Neural progenitor cell (in vitro differentiated cells): ENCODE data around the gene CNTNAP4. TPM values are rescaled to one million over a fixed set of nuclear protein-coding genes. Genes with fewer than 3 reads are reported as not detected.

Experiments
- DNase-seq: peaks from one replicate; pipeline ENCODE4 v3.0.0-alpha.2; 2016; ENCODE audit warnings: low spot score
- H2AFZ ChIP-seq: fragments of 200-600 bp; sonication (generic); replicated peaks from 2 replicates; pipeline ENCODE4 v1.6.1; 2016; ENCODE audit warnings: antibody characterized with exemption
- H3F3A ChIP-seq: fragments of 200-600 bp; sonication (generic); 2 replicates; pipeline ENCODE4 v1.6.1; 2016; ENCODE audit warnings: antibody characterized with exemption, low read depth
- H3K27ac ChIP-seq: fragments of 200-600 bp; sonication (generic); 2 replicates; pipeline ENCODE4 v1.5.1; 2016; ENCODE audit warnings: mild to moderate bottlenecking
- H3K27me3 ChIP-seq: fragments of 200-600 bp; sonication (generic); 2 replicates; pipeline ENCODE4 v1.6.1; 2016; ENCODE audit warnings: mild to moderate bottlenecking, moderate library complexity
- H3K36me3 ChIP-seq: fragments of 200-600 bp; sonication (generic); 2 replicates; pipeline ENCODE4 v1.5.1; 2016
- H3K4me1 ChIP-seq: fragments of 200-600 bp; sonication (generic); 2 replicates; pipeline ENCODE4 v1.6.1; 2016; ENCODE audit warnings: mixed run types
- H3K4me2 ChIP-seq: fragments of 200-600 bp; sonication (generic); 2 replicates; pipeline ENCODE4 v1.6.1; 2016
- H3K4me3 ChIP-seq: fragments of 200-600 bp; sonication (generic); 2 replicates; pipeline ENCODE4 v1.5.1; 2016
- H3K79me2 ChIP-seq: fragments of 200-600 bp; sonication (generic); 2 replicates; pipeline ENCODE4 v1.6.1; 2016; ENCODE audit warnings: low read depth
- H3K9ac ChIP-seq: fragments of 200-600 bp; sonication (generic); 2 replicates; pipeline ENCODE4 v1.6.1; 2016
- H3K9me3 ChIP-seq: fragments of 200-600 bp; sonication (generic); 2 replicates; pipeline ENCODE4 v1.5.1; 2016; ENCODE audit warnings: low read depth
- H4K20me1 ChIP-seq: fragments of 200-600 bp; sonication (generic); 2 replicates; pipeline ENCODE4 v1.6.1; 2016; ENCODE audit warnings: low read depth
- H3K27ac Mint-ChIP-seq: 3 replicates; pipeline ENCODE4 v1.8.0; 2021; ENCODE audit warnings: mixed read lengths
- H3K27me3 Mint-ChIP-seq: 2 replicates; pipeline ENCODE4 v1.8.0; 2022; ENCODE audit warnings: low read depth, mild to moderate bottlenecking, inconsistent platforms, moderate library complexity, mixed read lengths; ENCODE audit not compliant: insufficient read depth
- H3K36me3 Mint-ChIP-seq: 3 replicates; pipeline ENCODE4 v1.8.0; 2021; ENCODE audit warnings: mixed read lengths
- H3K4me1 Mint-ChIP-seq: 3 replicates; pipeline ENCODE4 v1.8.0; 2021; ENCODE audit warnings: mixed read lengths
- H3K4me3 Mint-ChIP-seq: 3 replicates; pipeline ENCODE4 v1.8.0; 2021; ENCODE audit warnings: mild to moderate bottlenecking, moderate library complexity, mixed read lengths
- H3K9me3 Mint-ChIP-seq: 3 replicates; pipeline ENCODE4 v1.8.0; 2020; ENCODE audit warnings: mixed read lengths
- EZH2 ChIP-seq: fragments of 200-600 bp; sonication (generic); IDR thresholded peaks from 2 replicates; pipeline ENCODE4 v1.6.1; 2017; ENCODE audit warnings: antibody characterized with exemption, mild to moderate bottlenecking, moderate library complexity
- EZH2phosphoT487 ChIP-seq: fragments of 200-600 bp; sonication (generic); IDR thresholded peaks from 2 replicates; pipeline ENCODE4 v1.6.1; 2017; ENCODE audit warnings: antibody characterized with exemption
- total RNA-seq: library from RNA; depleted of rRNA; stranded (reverse); fragments of >200 nt; gene quantifications from 2 replicates; pipeline ENCODE4 v1.2.3, GENCODE V29; 2015; ENCODE audit warnings: low replicate concordance
- TF ChIP-seq, protein P1 (sequence below): fragments of 200-600 bp; sonication (generic); IDR thresholded peaks from 2 replicates; pipeline ENCODE4 v1.5.1; 2017; ENCODE audit warnings: antibody characterized with exemption, mild to moderate bottlenecking

The CNTNAP4 gene
- total RNA-seq, 1 donor from 2014 or later = 0.41 TPM

DNA sequence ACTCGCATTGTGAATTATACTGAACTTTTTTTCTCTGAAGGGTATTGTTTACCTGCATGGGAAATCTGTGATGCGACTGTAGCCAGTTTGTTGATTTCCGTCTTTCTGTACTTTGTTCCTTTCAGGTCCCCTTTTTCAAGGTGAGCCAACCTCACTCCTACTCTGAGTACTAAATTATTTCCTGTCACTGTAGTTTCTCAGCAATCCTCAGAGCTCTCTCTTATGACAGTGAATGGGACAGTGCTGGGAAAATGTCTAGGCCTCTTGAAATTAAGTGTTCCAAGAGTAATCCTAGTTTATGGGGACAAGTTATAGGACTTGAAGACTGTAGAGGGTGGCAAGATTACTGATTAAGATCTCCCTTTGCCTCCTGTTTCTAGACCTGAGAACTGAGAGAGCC lies 167.6 kb downstream of the CNTNAP4 start:
- Histone ChIP-seq H3K79me2 (no peaks in the 10 kb centered on the region), H3K4me1 (peaks cover 18% of the 10 kb centered on the region), H3K9me3 (no peaks in the 10 kb centered on the region), H3K4me2 (no peak overlapping the region), H3K9ac (no peak overlapping the region), H2AFZ (no peak overlapping the region), H3F3A (no peaks in the 10 kb centered on the region), H3K4me3 (no peak overlapping the region), H4K20me1 (no peaks in the 10 kb centered on the region), H3K27ac (no peak overlapping the region), H3K27me3 (no peaks in the 10 kb centered on the region), H3K36me3 (no peaks in the 10 kb centered on the region)
- H3K27me3 Mint-ChIP-seq = no peaks in the 10 kb centered on the region
- H3K4me1 Mint-ChIP-seq = peaks cover 22% of the 10 kb centered on the region
- no peak overlapping the region for H3K27ac Mint-ChIP-seq
- H3K4me3 Mint-ChIP-seq = no peak overlapping the region
- no peaks in the 10 kb centered on the region for H3K36me3 Mint-ChIP-seq
- DNase-seq = no peak
- TF ChIP-seq EZH2 (no peak), EZH2phosphoT487 (no peak)
- TF ChIP-seq, protein P1, sequence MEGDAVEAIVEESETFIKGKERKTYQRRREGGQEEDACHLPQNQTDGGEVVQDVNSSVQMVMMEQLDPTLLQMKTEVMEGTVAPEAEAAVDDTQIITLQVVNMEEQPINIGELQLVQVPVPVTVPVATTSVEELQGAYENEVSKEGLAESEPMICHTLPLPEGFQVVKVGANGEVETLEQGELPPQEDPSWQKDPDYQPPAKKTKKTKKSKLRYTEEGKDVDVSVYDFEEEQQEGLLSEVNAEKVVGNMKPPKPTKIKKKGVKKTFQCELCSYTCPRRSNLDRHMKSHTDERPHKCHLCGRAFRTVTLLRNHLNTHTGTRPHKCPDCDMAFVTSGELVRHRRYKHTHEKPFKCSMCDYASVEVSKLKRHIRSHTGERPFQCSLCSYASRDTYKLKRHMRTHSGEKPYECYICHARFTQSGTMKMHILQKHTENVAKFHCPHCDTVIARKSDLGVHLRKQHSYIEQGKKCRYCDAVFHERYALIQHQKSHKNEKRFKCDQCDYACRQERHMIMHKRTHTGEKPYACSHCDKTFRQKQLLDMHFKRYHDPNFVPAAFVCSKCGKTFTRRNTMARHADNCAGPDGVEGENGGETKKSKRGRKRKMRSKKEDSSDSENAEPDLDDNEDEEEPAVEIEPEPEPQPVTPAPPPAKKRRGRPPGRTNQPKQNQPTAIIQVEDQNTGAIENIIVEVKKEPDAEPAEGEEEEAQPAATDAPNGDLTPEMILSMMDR = no peak
- peaks cover 4% of the 10 kb centered on the region for H3K9me3 Mint-ChIP-seq

DNA sequence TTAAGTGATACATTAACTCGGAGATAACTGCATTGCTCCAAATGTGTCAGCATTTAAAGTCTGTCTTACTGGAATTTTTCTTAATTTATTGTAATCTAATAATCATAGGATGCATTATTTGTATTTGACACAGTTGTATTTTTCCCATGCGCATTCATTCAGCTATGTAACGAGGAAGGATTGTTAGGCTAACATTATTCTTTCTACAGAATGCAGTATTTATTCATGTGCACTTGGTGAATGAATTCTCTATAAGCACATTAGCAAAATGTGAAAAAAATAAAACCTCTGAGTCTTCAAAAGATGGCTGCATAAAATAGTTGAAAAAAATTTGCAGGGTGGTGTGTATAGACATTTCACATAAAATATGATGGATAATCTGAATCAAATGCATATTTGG lies 168.6 kb downstream of the CNTNAP4 start:
- no peak overlapping the region for H2AFZ ChIP-seq
- H3K4me1 ChIP-seq = peaks cover 18% of the 10 kb centered on the region
- H3K27ac ChIP-seq = no peak overlapping the region
- H3K4me2 ChIP-seq = no peak overlapping the region
- no peaks in the 10 kb centered on the region for H3F3A ChIP-seq
- no peak overlapping the region for H3K4me3 ChIP-seq
- no peaks in the 10 kb centered on the region for H3K36me3 Mint-ChIP-seq
- no peaks in the 10 kb centered on the region for H3K27me3 ChIP-seq
- H3K27me3 Mint-ChIP-seq = no peaks in the 10 kb centered on the region
- no peaks in the 10 kb centered on the region for H3K9me3 ChIP-seq
- no peak overlapping the region for H3K27ac Mint-ChIP-seq
- no peak overlapping the region for H3K9ac ChIP-seq
- no peaks in the 10 kb centered on the region for H3K79me2 ChIP-seq
- no peaks in the 10 kb centered on the region for H3K36me3 ChIP-seq
- DNase-seq = no peak
- TF ChIP-seq, protein P1 = no peak
- TF ChIP-seq EZH2 (no peak), EZH2phosphoT487 (no peak)
- H3K4me3 Mint-ChIP-seq = no peak overlapping the region
- peaks cover 4% of the 10 kb centered on the region for H3K9me3 Mint-ChIP-seq
- no peaks in the 10 kb centered on the region for H4K20me1 ChIP-seq
- H3K4me1 Mint-ChIP-seq = peaks cover 16% of the 10 kb centered on the region

DNA sequence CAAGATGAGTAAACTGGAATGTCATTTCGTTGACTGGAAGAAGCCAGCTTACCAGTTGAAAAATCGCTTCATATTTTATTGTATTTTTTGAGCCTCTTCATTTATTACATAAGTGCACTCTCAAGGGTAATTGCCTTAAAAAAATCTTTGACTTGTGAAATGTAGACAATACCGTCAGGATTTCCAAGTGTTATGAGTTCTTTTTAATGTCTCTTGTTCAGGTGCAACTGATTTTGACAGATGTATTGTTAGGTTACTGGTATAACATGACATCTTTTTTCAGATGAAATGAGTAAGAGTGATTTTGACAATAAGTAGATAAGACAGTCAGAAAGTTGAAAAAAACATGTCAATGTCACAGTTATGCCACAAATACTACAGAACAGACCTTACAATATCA lies 169.1 kb downstream of the CNTNAP4 start:
- no peaks in the 10 kb centered on the region for H3K27me3 Mint-ChIP-seq
- H3K27ac Mint-ChIP-seq = no peak overlapping the region
- no peaks in the 10 kb centered on the region for H3F3A ChIP-seq
- H3K36me3 Mint-ChIP-seq = no peaks in the 10 kb centered on the region
- H3K4me1 ChIP-seq = peaks cover 13% of the 10 kb centered on the region
- peaks cover 4% of the 10 kb centered on the region for H3K9me3 Mint-ChIP-seq
- no peak overlapping the region for H3K4me3 ChIP-seq
- TF ChIP-seq, protein P1 = no peak
- TF ChIP-seq EZH2 = no peak
- TF ChIP-seq EZH2phosphoT487 = no peak
- no peaks in the 10 kb centered on the region for H3K36me3 ChIP-seq
- H4K20me1 ChIP-seq = no peaks in the 10 kb centered on the region
- no peak overlapping the region for H3K9ac ChIP-seq
- H3K9me3 ChIP-seq = no peaks in the 10 kb centered on the region
- no peak overlapping the region for H3K27ac ChIP-seq
- no peak overlapping the region for H2AFZ ChIP-seq
- peaks cover 11% of the 10 kb centered on the region for H3K4me1 Mint-ChIP-seq
- no peak overlapping the region for H3K4me2 ChIP-seq
- H3K4me3 Mint-ChIP-seq = no peak overlapping the region
- H3K27me3 ChIP-seq = no peaks in the 10 kb centered on the region
- no peaks in the 10 kb centered on the region for H3K79me2 ChIP-seq
- DNase-seq = no peak
